Epithelial cell of proximal tubule (primary cell): ENCODE data around the gene A1BG. TPM values are rescaled to one million over a fixed set of nuclear protein-coding genes. Genes with fewer than 3 reads are reported as not detected.

ENCODE experiments used
- DNase-seq: peaks from one replicate; pipeline ENCODE4 v3.0.0-alpha.2; 2011; ENCODE audit warnings: low read depth
- H3K4me3 ChIP-seq: 2 replicates; pipeline ENCODE4 v1.5.1; 2011; ENCODE audit warnings: low read depth, mild to moderate bottlenecking, low read length
- total RNA-seq: library from RNA; depleted of rRNA; stranded (reverse); fragments of >200 nt; gene quantifications from 2 replicates; pipeline ENCODE4 v1.2.3, GENCODE V29; 2015
- TF ChIP-seq, protein P1 (sequence below): conservative IDR thresholded peaks from 2 replicates; pipeline ENCODE4 v1.5.1; 2012; ENCODE audit warnings: low read depth, mild to moderate bottlenecking, low read length

The A1BG gene
- total RNA-seq, 1 donor from 2014 or later = 20.1 TPM

DNA sequence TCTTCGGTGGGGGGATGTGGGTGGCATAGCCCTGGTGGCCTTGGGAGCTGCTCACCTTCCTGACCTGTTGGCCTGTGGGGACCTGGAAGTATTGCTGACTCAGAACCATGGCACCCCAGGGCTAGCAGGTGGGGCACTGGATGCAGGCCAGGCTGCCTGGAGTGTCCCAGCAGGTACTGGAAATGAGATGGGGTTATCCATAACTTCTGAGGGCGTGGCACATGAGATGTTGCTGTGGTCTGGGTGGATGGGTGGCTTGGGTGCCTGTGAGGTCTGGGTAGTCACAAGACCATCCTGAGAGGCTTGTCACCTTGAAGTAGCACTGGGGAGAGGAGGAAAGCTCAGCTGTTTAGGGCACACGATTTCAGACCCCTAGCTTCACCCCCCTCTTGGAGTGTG, 41.5 kb upstream of the A1BG start:
- DNase-seq = no peak
- H3K4me3 ChIP-seq = no peak overlapping the region
- TF ChIP-seq, protein P1, sequence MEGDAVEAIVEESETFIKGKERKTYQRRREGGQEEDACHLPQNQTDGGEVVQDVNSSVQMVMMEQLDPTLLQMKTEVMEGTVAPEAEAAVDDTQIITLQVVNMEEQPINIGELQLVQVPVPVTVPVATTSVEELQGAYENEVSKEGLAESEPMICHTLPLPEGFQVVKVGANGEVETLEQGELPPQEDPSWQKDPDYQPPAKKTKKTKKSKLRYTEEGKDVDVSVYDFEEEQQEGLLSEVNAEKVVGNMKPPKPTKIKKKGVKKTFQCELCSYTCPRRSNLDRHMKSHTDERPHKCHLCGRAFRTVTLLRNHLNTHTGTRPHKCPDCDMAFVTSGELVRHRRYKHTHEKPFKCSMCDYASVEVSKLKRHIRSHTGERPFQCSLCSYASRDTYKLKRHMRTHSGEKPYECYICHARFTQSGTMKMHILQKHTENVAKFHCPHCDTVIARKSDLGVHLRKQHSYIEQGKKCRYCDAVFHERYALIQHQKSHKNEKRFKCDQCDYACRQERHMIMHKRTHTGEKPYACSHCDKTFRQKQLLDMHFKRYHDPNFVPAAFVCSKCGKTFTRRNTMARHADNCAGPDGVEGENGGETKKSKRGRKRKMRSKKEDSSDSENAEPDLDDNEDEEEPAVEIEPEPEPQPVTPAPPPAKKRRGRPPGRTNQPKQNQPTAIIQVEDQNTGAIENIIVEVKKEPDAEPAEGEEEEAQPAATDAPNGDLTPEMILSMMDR = no peak

DNA sequence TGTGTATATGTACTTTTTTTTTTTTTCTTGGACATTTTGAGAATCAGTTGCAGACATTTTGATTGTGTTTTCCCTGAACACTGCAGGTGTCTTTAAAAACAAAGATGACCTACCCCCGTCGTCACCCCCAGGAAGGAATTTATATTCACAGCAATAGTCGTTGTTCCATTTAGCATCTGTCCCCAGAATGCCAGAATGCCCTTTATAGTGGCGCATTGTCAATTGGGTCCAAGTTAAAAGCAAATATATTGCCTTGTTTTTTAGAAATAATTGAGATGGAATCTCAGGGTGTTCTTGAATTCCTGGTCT, 40.4 kb upstream of the A1BG start:
- no peak for DNase-seq
- TF ChIP-seq, protein P1 = no peak
- H3K4me3 ChIP-seq = no peak overlapping the region

GRCh38 chr19:58392945-58393724, 39.8 kb upstream of the A1BG start:
- no peak overlapping the region for H3K4me3 ChIP-seq
- DNase-seq = no peak
- TF ChIP-seq, protein P1 = no peak

- TF ChIP-seq, protein P1 = no peak
- H3K4me3 ChIP-seq = peak overlapping the region; percentile 71
- no peak for DNase-seq
Observed at GRCh38 chr19:58388175-58388526, 34.9 kb upstream of the A1BG start.

DNA sequence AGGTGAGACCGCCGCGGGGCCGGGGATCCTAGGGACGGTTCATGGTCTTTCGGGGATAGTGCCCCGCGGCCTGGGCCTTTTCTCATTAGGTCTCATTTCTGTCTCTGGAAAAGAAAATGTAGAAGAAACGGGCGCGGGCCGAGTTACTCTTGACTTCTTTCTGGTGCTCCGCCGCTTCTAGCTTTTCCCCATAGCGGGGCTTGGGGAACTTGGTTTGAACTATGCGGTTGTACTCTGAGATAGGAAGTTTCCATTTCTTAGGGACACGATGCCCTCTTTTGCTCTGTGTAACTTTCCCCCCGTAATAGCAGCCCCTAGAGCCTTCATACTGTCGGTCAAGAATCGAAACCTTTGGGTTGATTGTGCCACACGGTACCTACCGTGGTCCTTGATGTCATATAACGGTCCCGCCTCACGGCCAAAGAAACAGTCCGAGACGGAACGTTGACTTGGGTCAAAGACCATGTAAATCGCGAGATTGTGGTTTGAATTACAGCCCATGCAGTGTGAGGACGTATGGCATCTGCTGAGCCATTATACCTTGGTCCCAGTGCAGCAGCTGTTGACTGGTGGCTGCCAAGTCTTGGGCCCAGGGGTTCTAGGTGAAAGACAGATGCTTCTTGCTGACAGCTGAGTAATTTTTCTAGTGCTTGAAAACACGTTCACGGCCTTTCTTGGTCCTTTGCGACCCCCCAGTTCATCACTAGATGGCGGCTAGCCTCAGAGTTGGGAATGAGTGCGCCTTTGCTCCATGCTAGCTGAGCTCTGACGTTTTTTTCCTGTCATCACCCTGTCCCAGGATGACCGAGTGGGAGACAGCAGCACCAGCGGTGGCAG, 34.3 kb upstream of the A1BG start:
- peak overlapping the region; percentile 71 for H3K4me3 ChIP-seq
- TF ChIP-seq, protein P1 = peak; percentile 16
- DNase-seq = no peak

DNA sequence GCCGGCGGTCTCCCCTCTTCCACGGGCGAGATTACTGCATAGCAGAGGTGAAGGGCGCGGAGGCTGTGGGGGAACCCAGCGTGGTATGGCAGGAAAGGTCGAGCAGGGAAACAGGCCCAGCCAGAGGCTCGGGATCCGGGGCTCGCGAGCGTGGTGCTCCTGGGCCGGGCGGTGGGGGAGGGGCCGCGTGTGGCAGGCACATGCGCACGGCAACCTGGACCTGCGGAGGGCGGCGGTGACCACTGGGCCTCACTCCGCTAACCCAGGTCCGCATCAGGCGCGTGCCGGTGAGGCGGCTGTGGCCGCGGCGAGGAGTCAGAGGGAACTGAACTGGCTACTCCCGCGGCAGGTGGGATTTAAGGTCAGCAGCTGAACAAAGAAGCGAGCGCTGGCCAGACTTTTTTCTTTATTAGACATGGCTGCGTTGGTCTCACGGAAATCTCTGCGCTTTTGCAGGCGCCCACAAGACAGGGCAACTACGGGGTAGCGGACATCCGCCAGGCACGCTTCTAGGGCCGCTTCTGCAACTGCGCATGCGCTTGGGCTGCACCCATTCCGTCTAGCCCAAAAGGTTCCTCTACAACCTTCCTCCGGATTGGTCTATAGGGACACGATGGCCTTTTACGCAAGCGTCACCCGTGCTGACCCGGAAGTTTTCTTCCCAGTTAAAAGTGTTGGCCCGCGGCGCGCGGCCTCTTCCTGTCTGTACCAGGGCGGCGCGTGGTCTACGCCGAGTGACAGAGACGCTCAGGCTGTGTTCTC, 33.5 kb upstream of the A1BG start, which contains the start of gene RPS5:
RPS5 (plus strand) TSS at position 694 of the 762 bp plus-strand sequence. CDS start 869 bp downstream, outside the sequence.
- TF ChIP-seq, protein P1 = no peak
- DNase-seq = peak; percentile 91
- H3K4me3 ChIP-seq = peak within 1 kb of the TSS; percentile 71
